GM12878 (cell line): ENCODE data around the gene RNASEH2A. TPM values are rescaled to one million over a fixed set of nuclear protein-coding genes. Genes with fewer than 3 reads are reported as not detected.

Source experiments
- ASH2L ChIP-seq: fragments of 300-600, 200-600 bp; sonication (generic); IDR thresholded peaks from 2 replicates; pipeline ENCODE4 v1.6.1; 2017; ENCODE audit warnings: low read depth, mild to moderate bottlenecking, borderline replicate concordance
- CHD2 ChIP-seq: IDR thresholded peaks from 2 replicates; pipeline ENCODE4 v1.6.1; 2011; ENCODE audit warnings: low read depth, low read length, improper control_type of control experiment, borderline replicate concordance
- EGR1 ChIP-seq, 2 experiments: IDR thresholded peaks; 1 replicate in 1 of 2; 2 replicates in 1 of 2; pipeline ENCODE4 v1.6.1; 2011 to 2012; ENCODE audit warnings: low read depth in 2 of 2, low read length in 2 of 2, borderline replicate concordance in 1 of 2, mild to moderate bottlenecking in 1 of 2, moderate library complexity in 1 of 2
- KDM1A ChIP-seq: fragments of 200-600 bp; sonication (generic); IDR thresholded peaks from 2 replicates; pipeline ENCODE4 v1.6.1; 2016; ENCODE audit warnings: borderline replicate concordance
- KLF5 ChIP-seq: fragments of 450-650 bp; IDR thresholded peaks from 2 replicates; pipeline ENCODE4 v1.6.1; 2014; ENCODE audit warnings: mild to moderate bottlenecking; ENCODE audit not compliant: partially characterized antibody
- MEF2B ChIP-seq: fragments of 450-650 bp; IDR thresholded peaks from 2 replicates; pipeline ENCODE4 v1.6.1; 2018; ENCODE audit warnings: mild to moderate bottlenecking, moderate library complexity; ENCODE audit not compliant: partially characterized antibody, poor library complexity, severe bottlenecking
- MTA3 ChIP-seq: IDR thresholded peaks from 2 replicates; pipeline ENCODE4 v1.6.1; 2012; ENCODE audit warnings: low read length, inconsistent platforms, borderline replicate concordance
- MYB ChIP-seq: fragments of 150-350 bp; IDR thresholded peaks from 2 replicates; pipeline ENCODE4 v1.6.1; 2014; ENCODE audit warnings: mild to moderate bottlenecking, low read depth, low read length, borderline replicate concordance
- NBN ChIP-seq: fragments of 450-650 bp; IDR thresholded peaks from 2 replicates; pipeline ENCODE4 v1.6.1; 2016
- NFYA ChIP-seq: IDR thresholded peaks from 2 replicates; pipeline ENCODE4 v1.6.1; 2011; ENCODE audit warnings: low read depth, mild to moderate bottlenecking, low read length, improper control_type of control experiment, borderline replicate concordance
- PKNOX1 ChIP-seq: fragments of 450-650 bp; IDR thresholded peaks from 2 replicates; pipeline ENCODE4 v1.6.1; 2016; ENCODE audit warnings: mild to moderate bottlenecking
- POLR2AphosphoS2 ChIP-seq: IDR thresholded peaks from 2 replicates; pipeline ENCODE4 v1.6.1; 2011; ENCODE audit warnings: low read depth, mild to moderate bottlenecking, low read length, improper control_type of control experiment, moderate library complexity
- SMAD5 ChIP-seq: IDR thresholded peaks from 2 replicates; pipeline ENCODE4 v1.6.1; 2016; ENCODE audit warnings: antibody characterized with exemption, low read depth
- TCF7 ChIP-seq: IDR thresholded peaks from 2 replicates; pipeline ENCODE4 v1.6.1; 2014; ENCODE audit warnings: antibody characterized with exemption, borderline replicate concordance
- YY1 ChIP-seq: IDR thresholded peaks from 2 replicates; pipeline ENCODE4 v1.6.1; 2011; ENCODE audit warnings: low read depth, mild to moderate bottlenecking, low read length
- ZNF217 ChIP-seq: fragments of 450-650 bp; IDR thresholded peaks from 2 replicates; pipeline ENCODE4 v1.6.1; 2017; ENCODE audit warnings: antibody characterized with exemption, mild to moderate bottlenecking
- ZNF274 ChIP-seq: IDR thresholded peaks from one replicate; pipeline ENCODE4 v1.8.0; 2011; ENCODE audit not compliant: insufficient read length, insufficient read depth
- polyA plus RNA-seq, 11 experiments: library from polyadenylated mRNA; depleted of rRNA in 4 of 11; unstranded in 6 of 11; stranded (reverse) in 5 of 11; fragments of >200 nt; fragmentation: Nextera tagmentation in 4 of 11; fragmentation: Illumina TruSeq in 1 of 11; extraction: Ambion mirVana in 4 of 11; extraction: Trizol in 1 of 11; gene quantifications; 1 replicate in 1 of 11; 2 replicates in 10 of 11; pipeline versions ENCODE4 v1.2.1 to v1.2.3, GENCODE V29; 2011 to 2016; ENCODE audit warnings: inconsistent platforms in 2 of 11, missing spikeins in 2 of 11, low read depth in 1 of 11
- total RNA-seq, 4 experiments: library from RNA; depleted of rRNA in 3 of 4; stranded (reverse); fragments of >200 nt in 3 of 4; fragmentation: Illumina TruSeq in 1 of 4; extraction: Trizol in 1 of 4; gene quantifications; 2 replicates each; pipeline versions ENCODE4 v1.2.1 to v1.2.3, GENCODE V29; 2013 to 2021
- TF ChIP-seq, protein P1 (sequence below): fragments of 450-650 bp; IDR thresholded peaks from 2 replicates; pipeline ENCODE4 v1.6.1; 2017; ENCODE audit warnings: mild to moderate bottlenecking, moderate library complexity
- TF ChIP-seq, protein P2 (sequence below): fragments of 150-350 bp; IDR thresholded peaks from 2 replicates; pipeline ENCODE4 v1.6.1; 2014; ENCODE audit warnings: mild to moderate bottlenecking, low read depth, low read length
- TF ChIP-seq, protein P3 (sequence below): fragments of 150-350 bp; IDR thresholded peaks from 2 replicates; pipeline ENCODE4 v1.6.1; 2016; ENCODE audit warnings: low read depth, low read length

The RNASEH2A gene
- total and polyA plus RNA-seq, 10 of the 15 experiments (the other 5 are each of a cell fraction or from before 2014, with no cell fraction given): 17.4 to 103 (median 40.4) TPM

GRCh38 chr19:12793290-12794195 lies 12.8 kb upstream of the RNASEH2A start (continued):
- TF ChIP-seq MEF2B (peak; percentile 38), TCF7 (no peak), ZNF217 (peak; percentile 87; the same call in 1 of the 2 replicates), ZNF274 (no peak), KLF5 (peak; percentile 90), MTA3 (no peak), CHD2 (peak; percentile 90), PKNOX1 (no peak; the same call in 1 of the 2 replicates), EGR1 (IDR thresholded peaks at IDR 0.05; ENCODE audit: borderline replicate concordance in 1 of 2, low read depth in 2 of 2, low read length in 2 of 2) (peak; percentile 11 to 62), NBN (peak; percentile 72), ASH2L (no peak), POLR2AphosphoS2 (peak; percentile 99), YY1 (0 out of 2 replicates have a peak, but pooled peaks have one; percentile 25), MYB (no peak), KDM1A (no peak), NFYA (no peak), SMAD5 (peak; percentile 87)
- TF ChIP-seq, protein P1, sequence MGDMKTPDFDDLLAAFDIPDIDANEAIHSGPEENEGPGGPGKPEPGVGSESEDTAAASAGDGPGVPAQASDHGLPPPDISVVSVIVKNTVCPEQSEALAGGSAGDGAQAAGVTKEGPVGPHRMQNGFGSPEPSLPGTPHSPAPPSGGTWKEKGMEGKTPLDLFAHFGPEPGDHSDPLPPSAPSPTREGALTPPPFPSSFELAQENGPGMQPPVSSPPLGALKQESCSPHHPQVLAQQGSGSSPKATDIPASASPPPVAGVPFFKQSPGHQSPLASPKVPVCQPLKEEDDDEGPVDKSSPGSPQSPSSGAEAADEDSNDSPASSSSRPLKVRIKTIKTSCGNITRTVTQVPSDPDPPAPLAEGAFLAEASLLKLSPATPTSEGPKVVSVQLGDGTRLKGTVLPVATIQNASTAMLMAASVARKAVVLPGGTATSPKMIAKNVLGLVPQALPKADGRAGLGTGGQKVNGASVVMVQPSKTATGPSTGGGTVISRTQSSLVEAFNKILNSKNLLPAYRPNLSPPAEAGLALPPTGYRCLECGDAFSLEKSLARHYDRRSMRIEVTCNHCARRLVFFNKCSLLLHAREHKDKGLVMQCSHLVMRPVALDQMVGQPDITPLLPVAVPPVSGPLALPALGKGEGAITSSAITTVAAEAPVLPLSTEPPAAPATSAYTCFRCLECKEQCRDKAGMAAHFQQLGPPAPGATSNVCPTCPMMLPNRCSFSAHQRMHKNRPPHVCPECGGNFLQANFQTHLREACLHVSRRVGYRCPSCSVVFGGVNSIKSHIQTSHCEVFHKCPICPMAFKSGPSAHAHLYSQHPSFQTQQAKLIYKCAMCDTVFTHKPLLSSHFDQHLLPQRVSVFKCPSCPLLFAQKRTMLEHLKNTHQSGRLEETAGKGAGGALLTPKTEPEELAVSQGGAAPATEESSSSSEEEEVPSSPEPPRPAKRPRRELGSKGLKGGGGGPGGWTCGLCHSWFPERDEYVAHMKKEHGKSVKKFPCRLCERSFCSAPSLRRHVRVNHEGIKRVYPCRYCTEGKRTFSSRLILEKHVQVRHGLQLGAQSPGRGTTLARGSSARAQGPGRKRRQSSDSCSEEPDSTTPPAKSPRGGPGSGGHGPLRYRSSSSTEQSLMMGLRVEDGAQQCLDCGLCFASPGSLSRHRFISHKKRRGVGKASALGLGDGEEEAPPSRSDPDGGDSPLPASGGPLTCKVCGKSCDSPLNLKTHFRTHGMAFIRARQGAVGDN: peak; percentile 89
- TF ChIP-seq, protein P2, sequence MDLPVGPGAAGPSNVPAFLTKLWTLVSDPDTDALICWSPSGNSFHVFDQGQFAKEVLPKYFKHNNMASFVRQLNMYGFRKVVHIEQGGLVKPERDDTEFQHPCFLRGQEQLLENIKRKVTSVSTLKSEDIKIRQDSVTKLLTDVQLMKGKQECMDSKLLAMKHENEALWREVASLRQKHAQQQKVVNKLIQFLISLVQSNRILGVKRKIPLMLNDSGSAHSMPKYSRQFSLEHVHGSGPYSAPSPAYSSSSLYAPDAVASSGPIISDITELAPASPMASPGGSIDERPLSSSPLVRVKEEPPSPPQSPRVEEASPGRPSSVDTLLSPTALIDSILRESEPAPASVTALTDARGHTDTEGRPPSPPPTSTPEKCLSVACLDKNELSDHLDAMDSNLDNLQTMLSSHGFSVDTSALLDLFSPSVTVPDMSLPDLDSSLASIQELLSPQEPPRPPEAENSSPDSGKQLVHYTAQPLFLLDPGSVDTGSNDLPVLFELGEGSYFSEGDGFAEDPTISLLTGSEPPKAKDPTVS: no peak
- TF ChIP-seq, protein P3, sequence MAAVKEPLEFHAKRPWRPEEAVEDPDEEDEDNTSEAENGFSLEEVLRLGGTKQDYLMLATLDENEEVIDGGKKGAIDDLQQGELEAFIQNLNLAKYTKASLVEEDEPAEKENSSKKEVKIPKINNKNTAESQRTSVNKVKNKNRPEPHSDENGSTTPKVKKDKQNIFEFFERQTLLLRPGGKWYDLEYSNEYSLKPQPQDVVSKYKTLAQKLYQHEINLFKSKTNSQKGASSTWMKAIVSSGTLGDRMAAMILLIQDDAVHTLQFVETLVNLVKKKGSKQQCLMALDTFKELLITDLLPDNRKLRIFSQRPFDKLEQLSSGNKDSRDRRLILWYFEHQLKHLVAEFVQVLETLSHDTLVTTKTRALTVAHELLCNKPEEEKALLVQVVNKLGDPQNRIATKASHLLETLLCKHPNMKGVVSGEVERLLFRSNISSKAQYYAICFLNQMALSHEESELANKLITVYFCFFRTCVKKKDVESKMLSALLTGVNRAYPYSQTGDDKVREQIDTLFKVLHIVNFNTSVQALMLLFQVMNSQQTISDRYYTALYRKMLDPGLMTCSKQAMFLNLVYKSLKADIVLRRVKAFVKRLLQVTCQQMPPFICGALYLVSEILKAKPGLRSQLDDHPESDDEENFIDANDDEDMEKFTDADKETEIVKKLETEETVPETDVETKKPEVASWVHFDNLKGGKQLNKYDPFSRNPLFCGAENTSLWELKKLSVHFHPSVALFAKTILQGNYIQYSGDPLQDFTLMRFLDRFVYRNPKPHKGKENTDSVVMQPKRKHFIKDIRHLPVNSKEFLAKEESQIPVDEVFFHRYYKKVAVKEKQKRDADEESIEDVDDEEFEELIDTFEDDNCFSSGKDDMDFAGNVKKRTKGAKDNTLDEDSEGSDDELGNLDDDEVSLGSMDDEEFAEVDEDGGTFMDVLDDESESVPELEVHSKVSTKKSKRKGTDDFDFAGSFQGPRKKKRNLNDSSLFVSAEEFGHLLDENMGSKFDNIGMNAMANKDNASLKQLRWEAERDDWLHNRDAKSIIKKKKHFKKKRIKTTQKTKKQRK: no peak
